HG02588 (cell line): ENCODE measurements around the gene ELL.
"Not testable (repeated sequence)": the region's sequence is repeated elsewhere in the genome, so short reads cannot be mapped to it uniquely, and the experiment has no call there.

Experiments used
- ATAC-seq: cut with Tn5 transposase; IDR thresholded peaks from one replicate; pipeline ENCODE4 v1.9.1; 2021; ENCODE audit warnings: mild to moderate bottlenecking, moderate library complexity; ENCODE audit not compliant: unreplicated experiment

Gene ELL

DNA sequence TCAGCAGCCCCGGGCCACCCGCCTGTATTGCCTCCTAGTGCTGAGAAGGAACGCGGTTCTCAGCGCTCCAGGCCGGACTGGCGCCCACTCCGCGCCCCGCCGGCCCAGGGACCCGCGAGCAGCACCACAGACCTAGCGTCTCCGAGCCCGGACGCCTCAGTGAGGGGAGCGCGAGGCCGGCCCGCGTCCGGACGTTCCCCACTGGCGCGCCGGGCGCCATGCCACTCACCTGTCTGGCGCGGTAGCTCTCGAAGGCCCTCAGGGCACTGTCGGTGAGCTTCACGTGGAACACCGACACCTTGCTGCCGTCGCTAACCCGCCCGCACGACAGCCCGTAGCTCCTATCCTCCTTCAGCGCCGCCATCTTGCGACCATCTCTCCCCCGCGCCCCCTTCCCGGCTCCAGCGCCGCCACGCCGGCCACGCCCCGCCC lies at the start of gene ELL:
ELL (minus strand) TSS at position 379 of the 432 bp plus-strand sequence; CDS start at position 364, 15 bp downstream.
- ATAC-seq = peak; percentile 1

DNA sequence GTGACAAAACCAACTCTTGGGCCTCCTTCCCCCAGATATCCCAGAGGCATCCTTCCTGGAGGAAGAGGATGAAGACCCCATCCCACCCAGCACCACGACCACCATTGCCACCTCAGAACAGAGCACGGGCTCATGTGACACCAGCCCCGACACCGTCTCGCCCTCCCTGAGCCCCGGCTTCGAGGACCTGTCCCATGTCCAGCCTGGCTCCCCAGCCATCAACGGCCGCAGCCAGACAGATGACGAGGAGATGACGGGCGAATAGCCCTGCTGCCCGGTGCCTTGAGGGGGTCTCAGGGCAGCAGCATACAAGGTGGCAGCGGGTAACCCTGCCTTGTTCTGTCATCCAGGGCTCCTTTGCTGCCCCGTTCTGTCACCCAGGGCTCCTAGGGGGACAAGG lies 46.5 kb upstream of the ELL start:
- ATAC-seq = no peak

DNA sequence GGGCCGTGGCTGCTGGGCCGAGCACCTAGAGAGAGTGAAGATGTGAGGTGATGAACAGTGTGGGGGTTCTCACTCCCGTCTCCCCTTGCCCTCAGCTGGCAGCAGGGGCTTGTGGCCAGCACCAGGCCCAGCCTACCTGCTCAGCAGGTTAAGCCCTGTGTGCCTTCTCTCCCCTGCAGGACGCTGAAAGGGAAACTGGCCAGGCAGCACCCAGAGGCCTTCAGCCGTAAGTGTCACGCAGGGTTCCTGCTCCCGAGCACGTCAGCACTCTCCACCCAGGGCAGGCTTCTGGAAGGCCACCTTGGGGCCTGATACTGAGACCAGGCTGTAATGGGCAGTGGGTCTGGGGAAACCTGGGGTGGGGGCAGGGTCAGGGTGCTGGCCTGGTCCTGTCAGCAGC lies 45.1 kb upstream of the ELL start:
- no peak for ATAC-seq

DNA sequence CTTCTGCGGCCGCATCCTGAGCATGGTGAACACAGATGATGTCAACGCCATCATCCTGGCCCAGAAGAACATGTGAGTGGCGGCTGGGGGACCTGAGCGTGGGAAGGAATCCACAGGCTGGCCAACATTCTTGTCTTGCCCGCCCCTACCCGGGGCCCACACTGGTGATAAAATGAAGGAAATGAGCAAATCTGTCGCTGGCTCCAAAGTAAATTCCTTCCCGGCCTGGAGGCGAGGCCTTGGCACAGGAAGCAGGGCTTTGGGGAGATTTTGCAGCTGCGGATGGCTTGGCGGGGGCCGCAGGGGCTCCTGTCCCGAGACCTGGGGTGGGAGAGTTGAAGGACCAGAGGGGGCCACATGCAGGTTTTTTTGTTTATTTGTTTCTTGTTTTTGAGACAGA lies 40.2 kb upstream of the ELL start:
- no peak for ATAC-seq

DNA sequence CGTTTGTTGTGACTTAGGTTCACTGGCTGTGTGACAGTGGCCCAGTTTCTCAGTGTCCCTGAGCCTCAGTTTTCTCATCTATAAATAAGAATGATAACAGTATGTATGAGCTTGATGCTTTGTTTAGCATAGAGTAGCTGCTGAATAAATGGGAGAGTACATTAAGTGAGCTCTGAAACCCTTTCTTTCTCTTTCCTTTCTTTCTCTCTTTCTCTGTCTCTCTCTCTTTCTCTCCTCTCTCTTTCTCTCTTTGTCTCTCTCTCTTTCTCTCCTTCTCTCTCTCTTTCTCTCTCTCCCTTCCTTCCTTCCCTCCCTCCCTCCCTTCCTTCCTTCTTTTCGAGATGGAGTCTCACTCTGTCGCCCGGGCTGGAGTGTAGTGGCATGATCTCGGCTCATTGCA lies 37.8 kb upstream of the ELL start:
- ATAC-seq = no peak

DNA sequence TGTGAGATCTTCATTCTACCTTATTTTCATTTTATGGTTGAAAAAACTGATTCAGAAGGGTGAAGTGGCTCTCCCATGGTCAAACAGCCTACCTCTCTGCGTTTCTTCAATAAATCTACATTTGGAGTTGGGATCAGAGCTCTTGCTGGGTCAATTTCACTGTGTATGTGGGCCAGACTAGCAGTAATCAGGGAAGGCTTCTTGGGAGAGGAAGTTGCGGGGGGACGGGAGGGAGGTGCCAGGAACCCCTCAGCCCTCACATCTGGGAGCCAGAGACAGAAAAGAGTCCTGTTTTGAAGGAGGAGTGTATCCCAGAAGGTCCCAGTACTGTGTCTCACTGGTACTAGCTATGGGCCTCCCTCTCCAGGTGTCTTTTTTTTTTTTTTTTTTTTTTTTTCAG lies 36.7 kb upstream of the ELL start:
- ATAC-seq = no peak

DNA sequence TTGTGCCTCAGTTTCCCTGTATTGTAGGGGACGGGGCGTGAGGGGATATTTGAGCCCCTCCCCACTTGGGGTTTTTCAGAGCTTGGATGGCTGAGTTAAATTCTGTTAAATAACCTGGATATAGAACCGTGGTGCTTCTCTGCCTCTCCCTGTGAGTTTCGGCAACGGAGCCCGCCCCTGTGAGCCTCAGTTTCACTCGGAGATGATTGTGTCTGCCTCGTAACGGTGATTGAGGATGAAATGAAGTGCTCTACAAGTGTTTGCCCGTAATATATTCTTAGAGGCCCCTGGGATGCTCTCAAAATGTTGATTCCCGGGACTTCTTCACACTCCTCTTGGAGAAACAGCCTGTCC lies 36.3 kb upstream of the ELL start:
- ATAC-seq = no peak

DNA sequence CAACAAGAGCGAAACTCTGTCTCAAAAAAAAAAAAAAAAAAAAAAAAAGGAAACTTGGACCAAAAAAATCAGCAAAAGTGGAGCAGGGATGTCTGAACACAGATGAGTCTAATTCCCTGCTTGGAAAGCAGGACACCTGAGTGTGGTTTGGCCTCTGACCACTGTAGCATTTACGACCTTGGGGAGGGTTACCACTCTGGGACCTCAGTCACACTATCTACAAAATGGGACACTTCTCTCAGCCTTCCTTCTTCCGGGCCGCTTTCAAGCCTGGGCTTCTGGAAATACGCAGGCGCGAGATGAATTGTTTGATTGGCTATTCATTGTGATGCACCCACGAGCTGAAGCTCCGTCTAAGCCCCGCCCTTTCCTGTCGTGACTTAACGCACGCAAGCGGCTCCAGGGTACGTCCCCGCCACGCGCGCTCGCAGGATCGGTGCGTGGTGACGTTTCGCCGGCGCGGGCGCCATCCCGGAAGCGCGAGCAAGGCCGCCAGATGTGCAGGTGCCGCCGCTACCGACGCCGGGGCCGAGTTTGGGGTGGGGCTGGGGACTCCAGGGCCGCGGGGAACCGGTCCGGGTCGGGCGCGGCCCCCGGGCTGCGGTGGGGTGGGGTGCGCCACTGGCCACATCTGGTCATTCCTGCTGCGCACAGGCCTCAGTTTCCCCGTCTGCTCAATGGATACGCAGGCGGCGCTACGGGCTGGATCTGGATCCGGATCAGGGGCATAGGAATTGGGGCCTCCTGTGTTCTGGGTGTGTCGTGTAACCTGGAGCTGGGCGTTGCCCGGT lies 35.7 kb upstream of the ELL start, which contains the start of gene KXD1:
KXD1 (plus strand) TSS at position 460 of the 791 bp plus-strand sequence. CDS start 4,187 bp downstream, outside the sequence.
- peak; percentile 87 for ATAC-seq

DNA sequence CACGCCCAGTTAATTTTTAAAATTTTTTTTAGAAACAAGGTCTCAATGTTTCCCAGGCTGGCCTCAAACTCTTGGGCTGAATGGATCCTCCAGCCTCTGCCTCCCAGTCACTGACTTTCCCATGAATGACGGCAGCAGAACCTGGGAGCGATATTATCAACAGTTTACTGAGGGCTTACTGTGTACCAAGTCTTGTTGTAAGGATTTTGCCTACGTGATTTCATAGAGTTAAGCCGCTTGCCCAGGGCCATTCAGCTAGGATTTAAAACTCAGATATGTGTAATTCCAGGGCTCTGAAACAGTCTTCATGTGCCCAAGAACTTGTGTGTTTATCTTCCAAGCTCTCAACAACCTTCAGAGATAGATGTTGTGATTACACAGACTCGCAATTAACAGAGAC lies 29.8 kb upstream of the ELL start:
- no peak for ATAC-seq

DNA sequence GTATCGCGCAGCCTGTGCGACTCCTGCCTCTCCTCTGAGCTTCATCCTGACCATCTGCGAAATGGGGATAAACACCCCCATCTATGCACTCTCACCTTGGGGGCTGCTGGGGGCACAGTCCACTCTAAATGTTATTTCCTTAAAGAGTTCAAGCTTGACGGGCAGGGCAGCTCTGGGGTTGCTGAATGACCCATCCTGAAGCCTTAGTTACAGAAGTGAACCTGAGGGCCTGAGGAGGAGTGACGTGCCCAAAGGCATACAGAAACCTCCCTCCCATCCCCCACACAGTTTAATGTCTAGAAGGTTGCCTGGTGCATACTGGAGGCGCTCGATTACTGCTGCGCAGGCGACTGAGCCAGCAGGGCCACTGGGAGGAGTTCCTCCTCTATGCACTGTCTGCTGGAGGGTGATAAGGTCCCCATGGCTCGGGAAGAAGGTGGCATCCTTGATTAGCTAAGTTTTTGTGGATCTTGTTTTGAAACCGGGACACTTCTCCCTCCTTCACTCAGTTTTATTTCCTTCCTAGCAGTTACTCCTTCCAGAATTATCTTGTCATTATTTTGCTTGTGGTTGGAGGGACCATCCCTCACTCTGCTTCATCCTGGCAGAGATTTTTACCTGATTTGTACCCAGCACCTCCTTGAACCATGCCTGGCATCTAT lies 22.1 kb upstream of the ELL start:
- peak; percentile 40 for ATAC-seq

DNA sequence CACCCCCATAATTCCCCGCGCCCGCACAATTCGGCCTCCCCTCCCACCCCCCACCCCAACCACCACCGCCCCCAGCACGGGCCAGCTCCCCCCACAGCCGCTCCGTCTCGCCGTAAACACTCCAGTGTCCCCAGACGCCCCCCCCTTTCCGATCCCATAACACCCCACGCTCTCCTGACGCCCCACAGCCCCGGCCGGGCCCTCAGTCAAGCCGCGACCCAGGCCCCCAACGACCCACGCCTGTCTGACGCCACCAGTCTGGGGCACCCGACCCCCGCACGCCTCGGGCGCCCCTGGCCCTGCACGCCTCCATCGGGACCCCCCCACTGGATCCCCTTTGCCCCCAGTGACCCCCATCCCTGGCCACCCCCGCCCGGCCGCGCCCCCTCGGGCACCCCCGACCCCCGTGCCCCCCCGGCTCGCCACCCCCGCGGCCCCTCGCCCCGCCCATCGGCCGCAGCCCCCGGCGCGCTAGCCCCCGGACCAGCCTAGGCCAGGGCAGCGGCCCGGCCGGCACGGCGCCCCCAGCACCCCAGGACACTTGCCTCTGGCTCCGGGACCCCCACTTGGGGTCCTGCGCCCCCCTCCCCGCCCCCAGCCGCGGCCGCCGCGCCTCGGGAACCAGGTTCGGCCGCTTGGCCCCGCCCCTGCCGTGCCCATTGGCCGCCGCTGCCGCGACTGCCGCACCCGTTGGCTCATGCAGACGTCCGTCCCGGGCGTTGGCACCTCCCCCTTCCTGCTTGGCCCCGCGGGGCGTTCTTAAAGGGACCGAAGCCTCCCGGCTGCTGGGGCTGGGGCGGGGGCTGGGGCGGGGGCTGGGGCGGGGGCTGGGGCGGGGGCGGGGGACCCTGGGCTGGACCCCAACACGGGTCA lies 21.3 kb upstream of the ELL start, which contains the start of gene FKBP8:
FKBP8 (minus strand) TSS at position 633 of the 873 bp plus-strand sequence. CDS start 1,603 bp downstream, outside the sequence.
- peak; percentile 92 for ATAC-seq

DNA sequence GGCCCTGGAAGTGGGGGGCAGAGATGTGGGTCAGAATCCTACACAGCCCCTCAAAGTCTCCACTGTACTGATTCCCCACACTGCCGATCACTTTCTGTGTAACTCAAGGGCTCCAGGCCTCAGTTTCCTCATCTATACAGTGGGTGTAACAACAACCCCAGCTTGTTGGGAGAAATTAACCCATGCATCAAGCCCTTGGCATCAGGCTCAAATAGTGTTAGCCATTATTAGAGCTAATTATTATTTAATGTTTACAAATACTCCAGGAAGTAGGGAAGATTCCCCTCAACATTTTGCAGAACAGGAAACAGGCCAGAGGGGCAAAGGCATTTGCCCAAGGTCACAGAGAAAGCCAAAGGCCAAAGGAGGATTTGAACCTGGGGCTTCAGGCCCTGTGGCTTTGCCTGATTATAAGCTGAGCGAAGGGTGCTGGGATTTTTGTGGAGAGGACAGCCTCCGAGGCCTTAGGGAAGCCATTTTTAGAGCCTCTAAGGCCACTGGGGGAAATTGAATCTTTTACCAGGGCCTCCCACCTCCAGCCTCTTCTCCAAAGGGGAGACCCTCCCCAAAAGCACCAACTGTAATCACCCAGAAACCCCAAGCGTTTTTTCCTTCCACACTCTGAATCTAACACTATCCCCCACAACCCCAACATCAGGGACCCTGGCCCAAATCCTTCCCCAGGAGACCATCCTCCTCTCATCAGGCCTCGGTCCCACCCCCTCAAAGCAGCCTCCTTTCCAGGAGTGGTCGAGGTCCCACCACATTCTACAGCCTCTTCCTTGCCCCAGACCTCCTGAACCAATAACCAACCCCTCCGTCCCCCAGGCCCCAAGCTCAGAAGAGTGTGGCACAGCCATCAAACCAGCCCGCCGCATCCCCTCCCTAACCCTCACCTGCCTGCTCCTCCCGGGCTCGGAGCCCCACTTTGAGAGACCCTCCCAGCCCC lies 20.4 kb upstream of the ELL start:
- no peak for ATAC-seq

DNA sequence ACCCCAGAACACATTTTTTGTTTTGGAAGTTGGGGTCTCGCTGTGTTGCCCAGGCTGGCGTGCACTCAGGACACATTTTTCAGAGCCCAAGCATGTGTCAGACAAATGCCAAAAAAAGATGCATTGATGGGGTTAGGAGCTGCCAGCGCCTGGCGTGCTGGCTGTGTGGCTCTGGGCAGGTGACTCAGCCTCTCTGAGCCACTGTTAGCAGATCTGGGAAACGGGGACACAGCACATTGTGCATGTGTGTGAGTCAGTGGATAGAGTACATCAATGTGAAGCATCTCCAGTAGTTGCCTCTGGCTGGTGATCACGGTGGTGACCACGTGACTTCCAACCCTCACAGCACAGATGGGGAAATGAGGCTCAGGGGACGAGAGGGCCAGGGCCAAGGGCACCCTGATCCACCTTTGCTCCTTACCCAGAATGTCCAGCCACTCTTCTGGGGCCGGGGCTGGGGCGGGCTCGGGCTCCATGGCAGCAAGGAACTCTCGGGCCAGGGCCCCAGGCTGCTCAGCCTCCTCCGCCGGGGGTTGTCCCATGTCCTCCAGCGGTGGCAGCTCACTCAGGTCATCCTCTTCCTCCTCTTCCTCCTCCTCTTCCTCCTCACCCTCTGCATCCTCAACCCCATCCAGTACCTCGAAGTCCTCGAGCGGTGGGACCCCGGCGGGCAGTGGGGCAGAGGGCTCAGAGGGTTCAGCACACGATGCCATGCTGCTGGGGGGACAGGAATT lies 19.6 kb upstream of the ELL start:
- ATAC-seq = no peak

DNA sequence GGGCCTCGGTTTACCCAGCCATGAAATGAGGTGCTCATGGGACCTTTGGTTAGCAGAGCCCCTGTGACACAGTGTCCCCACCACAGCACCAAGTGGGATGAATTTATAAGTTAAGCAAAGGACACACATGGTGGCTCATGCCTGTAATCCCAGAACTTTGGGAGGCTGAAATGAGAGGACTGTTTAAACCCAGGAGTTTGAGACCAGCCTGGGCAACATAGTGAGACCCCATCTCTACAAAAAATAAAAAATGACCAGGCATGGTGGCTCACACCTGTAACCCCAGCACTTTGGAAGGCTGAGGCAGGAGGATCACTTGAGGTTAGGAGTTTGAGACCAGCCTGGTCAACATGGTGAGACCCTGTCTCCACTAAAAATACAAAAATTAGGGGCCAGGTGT lies 18.3 kb upstream of the ELL start:
- not testable (repeated sequence) for ATAC-seq

DNA sequence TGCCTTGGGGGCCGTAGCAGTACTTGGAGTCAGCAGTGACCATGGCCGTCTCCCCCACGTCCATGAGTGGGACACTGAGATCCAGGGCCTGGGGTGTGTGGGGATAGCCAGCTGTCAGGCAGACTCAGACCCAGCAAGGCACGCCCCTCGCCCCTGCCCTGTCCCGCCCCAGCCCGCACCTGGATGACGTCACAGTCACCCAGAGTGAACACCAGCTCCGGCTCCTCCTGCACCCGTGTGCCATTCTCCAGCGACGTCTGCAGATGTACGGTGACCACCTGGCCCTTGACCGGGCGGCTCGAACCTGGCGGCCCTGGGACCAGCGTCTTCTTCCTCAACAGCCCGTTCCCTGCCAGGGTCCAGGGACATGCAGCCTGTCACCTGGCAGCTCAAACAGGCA lies 17.5 kb upstream of the ELL start:
- no peak for ATAC-seq

DNA sequence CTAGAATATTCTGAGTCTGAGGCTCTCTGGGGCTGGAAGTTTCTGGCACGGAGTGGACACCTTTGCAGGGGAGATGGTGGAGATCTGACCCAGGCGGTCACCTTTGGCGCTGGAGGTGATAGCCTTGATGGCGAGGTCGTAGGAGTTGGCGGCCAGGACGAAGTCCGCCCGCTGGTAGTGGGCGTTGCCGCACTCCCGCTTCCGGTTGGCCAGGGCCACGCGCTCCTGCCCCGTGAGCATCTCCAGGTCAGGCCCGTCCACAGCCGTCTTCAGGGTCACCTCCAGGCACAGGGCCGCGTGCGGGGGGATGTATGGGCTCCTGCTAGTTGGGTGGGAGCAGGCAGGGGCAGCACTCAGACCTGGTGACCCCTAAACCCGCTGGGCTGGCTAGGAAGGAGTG lies 16.2 kb upstream of the ELL start:
- no peak for ATAC-seq

DNA sequence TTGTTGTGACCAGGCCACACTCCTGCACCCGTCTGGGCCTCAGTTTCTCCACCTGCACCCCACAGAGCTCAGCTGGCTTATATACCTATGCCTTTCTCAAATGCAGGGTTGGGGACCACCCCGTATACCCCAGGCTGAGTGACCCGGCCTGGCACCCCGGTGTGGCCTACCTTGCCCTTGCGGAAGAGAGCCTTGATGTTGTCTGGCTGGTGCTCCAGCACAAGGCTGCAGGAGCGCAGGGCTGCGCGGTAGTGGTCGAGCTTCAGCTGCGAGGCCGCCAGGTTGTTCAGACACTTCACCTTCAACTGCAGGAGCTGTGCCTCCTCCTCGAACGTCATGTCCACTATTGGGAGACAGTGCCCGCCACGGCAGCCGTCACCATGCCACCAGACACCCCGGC lies 15.6 kb upstream of the ELL start:
- ATAC-seq = no peak

DNA sequence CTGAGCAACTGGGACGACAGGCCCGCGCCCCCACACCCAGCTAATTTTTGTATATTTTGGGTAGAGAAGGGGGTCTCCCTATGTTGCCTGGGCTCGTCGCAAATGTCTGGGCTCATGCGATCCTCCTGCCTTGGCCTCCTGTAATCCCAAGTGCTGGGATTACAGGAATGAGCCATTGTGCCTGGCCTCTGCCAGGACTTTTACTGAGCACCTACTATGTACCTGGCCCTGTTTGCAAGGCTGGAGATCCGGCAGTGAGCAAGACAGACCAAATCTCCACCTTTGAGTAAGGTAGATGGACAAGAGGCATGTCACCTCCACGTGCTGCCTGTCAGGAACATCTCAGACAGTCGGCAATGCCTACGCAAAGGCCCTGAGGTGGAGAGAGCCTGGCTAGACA lies 14.6 kb upstream of the ELL start:
- no peak for ATAC-seq

DNA sequence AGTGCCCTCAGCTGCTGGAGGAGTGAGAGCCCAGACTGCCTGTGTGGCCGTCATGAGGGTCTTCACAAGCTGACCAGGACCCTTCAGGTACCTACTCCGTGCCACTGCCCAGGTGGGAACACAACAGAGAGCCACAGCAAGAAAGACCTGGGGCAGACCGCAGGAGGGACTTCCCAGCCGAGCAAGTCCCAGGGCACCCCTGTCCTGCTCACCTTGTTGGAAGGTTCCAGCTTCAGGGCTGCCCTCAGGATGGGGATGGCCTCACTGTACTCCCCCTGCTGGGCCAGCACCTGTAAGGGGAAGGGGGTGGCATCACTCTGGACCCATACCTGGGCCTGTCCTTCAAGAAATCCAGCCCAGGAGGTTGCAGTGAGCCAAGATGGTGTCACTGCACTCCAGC lies 11.2 kb upstream of the ELL start:
- no peak for ATAC-seq
